Right lobe of liver (tissue), 4 donors: ENCODE data around the gene MCTP1.

Source experiments
- POLR2A ChIP-seq: fragments of 450-650 bp; IDR thresholded peaks from one replicate; pipeline ENCODE4 v1.6.1; 2017; ENCODE audit warnings: antibody characterized with exemption, mild to moderate bottlenecking
- TF ChIP-seq, protein P1 (sequence below), 4 donors: fragments of 200-600 bp in 3 of 4; fragments of 450-650 bp in 1 of 4; IDR thresholded peaks; one replicate each; pipeline versions ENCODE4 v1.5.1 to v1.8.0; 2016 to 2022; ENCODE audit warnings: antibody characterized with exemption in 4 of 4, mild to moderate bottlenecking in 2 of 4
- donor health status: DM: no; HTN: no; CAD: no.
- donor health status: DM: no; HTN: no; CAD: no.
- donor health status: DM: no; HTN: yes; CAD: no.

DNA sequence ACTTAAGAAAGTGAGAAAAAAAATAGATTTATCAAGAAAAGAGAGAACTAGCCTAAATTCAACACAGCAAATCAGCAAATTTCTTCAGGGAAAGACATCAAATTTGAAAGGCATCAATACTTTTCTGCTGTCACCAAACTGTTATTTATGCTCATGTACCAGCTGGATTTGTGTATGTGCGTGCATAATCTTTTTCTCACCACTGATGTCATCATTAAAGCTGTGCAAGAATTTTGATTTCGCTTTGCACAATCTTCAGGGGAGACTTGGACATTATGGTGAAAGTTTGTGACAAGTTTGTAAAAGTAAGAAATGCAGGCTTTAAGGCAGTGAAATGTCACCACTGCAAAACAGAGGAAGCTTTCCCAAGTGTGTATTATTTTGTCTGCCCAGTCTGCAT is 451.0 kb downstream of the MCTP1 start:
- TF ChIP-seq, protein P1, sequence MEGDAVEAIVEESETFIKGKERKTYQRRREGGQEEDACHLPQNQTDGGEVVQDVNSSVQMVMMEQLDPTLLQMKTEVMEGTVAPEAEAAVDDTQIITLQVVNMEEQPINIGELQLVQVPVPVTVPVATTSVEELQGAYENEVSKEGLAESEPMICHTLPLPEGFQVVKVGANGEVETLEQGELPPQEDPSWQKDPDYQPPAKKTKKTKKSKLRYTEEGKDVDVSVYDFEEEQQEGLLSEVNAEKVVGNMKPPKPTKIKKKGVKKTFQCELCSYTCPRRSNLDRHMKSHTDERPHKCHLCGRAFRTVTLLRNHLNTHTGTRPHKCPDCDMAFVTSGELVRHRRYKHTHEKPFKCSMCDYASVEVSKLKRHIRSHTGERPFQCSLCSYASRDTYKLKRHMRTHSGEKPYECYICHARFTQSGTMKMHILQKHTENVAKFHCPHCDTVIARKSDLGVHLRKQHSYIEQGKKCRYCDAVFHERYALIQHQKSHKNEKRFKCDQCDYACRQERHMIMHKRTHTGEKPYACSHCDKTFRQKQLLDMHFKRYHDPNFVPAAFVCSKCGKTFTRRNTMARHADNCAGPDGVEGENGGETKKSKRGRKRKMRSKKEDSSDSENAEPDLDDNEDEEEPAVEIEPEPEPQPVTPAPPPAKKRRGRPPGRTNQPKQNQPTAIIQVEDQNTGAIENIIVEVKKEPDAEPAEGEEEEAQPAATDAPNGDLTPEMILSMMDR (IDR thresholded peaks at IDR 0.05) = no peak
- no peak for TF ChIP-seq POLR2A
